ENCODE data around the gene OR52I2.
A peak's percentile ranks its signal among the peaks of the same experiment; 100 is the strongest.

OR52I2 gene

DNA sequence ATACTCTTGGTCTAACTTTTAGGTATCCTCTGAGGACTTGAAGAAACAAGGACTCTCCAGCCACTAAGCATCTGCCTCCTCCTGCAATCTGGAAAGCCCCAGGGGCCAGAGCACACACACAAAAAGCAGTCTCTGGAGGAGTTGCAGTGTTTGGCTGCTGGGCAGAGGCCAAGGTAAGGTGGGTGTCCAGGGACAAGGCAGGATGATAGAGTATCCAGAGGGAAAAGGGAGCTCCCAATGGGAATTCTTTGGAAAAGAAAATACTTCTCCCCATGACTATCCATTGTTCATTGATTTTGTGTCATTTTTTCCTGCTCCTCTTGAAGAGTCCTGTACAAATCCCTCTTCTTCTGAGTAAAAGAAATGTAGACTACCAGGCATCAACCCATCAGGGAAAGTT, at the start of gene OR52I2:
OR52I2 (plus strand) TSS at position 301 of the 400 bp plus-strand sequence.
- DNase-seq (ENCODE audit: low read depth in 2 of 2), result no peak

DNA sequence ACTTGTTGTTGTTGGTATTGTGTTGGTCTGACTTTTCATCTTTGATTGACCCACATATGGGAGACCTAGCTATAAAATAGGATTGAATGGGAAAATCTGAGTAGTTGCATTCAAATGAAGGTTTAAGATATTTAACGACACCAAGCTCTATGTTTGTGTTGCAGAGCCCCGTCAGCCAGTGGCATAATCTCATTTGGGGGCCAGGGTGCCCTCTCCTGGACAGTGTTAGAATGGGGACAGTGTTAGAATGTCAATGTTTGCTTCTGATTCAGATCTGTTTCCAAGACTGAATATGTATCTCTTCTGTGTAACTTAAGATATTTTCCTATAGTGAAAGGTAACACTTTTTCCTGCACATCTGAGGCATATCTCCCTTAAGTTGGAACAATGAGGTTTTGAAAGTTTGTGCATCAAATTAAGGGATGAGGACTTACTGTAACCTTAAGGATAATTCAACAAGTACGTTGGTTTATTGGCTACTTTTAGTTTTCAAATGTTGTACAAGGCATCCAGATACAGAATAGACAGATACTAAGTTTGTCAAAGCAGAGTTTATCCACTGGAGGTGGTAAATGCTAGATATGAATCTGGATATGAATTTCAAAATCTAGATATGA, 41.8 kb upstream of the OR52I2 start:
- peak; percentile 0 to 1 for DNase-seq (ENCODE audit: low read depth in 2 of 2)

DNA sequence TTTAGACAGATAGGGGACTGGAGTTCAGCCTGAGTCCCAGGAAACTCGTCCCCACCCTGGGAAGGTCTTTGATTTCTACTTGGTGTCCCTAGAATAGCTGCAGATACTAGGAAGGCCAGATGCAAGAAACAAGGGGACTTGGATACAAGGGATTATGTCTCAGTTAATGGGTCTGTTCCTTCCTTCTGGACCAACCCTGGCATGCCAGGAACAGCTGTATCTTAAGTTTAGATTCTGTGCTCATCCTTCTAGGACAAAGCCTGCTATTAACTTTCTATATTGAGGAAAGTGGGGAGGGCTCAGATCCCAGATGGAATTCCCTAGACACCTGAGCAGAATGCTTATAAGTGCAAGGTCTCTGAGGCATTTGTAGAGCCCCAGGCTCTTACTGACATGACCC, 40.5 kb upstream of the OR52I2 start:
- DNase-seq (ENCODE audit: low read depth in 2 of 2), result no peak

DNA sequence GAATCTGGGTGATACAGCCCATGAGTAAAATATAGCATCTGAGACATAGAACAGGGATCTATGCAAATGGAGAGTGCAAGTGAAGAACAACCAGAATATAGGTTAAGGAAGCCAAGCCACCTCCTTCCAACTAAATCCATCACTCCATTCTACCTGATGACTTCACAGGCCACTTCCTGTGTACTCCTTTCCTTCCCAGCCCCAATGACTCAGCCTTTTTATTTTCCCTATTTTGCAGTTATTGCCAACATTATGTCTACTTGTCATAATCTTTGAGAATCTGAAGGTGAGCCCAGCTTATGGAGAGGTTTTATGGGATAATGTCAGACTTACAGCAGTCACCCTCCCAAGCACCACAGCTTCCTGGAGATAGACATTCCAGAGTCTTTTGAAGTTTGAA, 38.0 kb upstream of the OR52I2 start:
- no peak for DNase-seq (ENCODE audit: low read depth in 2 of 2)

DNA sequence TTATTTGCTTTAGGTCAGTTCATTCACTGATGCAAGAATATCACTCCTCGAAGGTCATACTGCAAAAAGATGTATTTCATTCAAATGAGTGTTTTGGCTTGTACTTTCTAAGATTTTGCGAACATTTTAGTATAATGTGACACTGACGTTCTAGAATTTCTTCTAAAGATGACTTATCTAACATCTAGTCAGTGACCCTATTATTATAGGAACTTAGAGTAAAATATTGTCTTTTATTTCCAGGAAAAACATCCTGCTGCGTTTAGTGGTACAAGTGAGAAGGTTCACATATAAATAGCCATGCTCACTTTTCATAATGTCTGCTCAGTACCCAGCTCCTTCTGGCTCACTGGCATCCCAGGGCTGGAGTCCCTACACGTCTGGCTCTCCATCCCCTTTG, 36.7 kb upstream of the OR52I2 start, which contains the start of gene OR52M1:
OR52M1 (plus strand) TSS at position 301 of the 400 bp plus-strand sequence; CDS start at position 301, 0 bp downstream.
- DNase-seq (ENCODE audit: low read depth in 2 of 2), result no peak

DNA sequence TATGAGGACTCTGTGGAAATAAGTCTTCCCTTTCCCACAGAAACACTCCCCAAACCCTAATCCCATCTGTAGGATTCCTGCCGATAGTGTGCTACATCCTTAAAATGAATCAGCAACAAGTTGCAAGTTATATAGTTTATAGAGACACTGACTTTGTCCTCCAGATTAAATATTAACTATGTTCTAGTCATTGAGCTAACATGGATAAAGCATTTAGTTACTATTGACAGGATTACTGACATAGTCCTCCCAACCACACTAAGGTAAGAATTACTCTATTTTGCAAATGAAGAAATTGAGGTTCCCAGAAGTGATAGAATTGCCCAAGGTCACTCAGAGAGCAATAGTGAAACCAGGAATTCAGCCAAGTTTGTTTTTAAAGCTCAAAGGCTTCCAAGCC, 34.7 kb upstream of the OR52I2 start:
- no peak for DNase-seq (ENCODE audit: low read depth in 2 of 2)

DNA sequence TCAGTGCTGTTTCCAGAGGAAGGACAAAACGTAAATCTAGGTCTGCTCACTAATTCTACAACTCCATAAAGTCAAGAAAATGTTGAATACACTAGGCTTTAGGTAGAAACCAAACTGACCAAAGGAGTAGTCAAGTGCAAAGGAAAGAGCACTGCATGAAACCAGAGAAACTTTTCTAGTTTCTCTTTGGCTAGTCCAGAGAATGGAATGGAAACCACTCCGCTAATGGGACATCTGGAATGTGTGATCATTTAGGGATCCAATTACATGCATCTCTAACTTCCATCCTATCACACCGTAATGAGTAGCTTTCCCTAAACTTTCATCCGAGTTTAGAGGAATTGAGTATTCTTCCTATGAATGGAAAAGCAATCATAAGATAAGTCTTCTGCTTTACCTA, 34.1 kb upstream of the OR52I2 start:
- DNase-seq (ENCODE audit: low read depth in 2 of 2), result no peak

DNA sequence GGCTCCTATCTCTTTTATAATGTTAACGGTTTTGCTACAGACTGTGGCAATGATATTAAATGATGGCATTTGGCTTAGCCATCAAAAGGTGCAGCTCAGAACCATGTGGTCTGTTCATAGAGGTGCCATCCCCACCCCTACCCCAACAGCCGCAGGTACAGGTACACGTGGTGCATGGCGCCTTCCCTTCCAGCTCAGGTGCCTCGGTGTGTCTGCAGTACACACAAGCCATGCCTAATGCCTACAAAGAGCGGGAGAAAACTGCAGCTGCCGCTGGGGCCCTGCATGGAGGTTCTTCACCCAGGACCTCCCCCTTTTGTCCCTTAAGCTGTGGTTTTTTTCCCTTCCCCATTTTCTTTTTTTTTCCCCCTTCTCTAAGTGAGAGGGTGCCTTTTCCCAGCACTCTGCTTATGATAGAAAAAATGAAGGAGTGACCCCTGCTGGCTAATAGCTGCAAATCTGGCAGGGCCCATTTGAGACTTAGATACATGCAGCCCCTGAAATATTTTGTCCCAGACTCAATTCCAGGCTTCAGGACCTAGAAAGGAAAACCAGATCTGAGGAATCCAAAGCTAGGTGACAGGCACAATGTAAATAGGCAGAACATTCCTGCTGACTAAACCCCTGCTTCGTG, 30.1 kb upstream of the OR52I2 start:
- no peak for DNase-seq (ENCODE audit: low read depth in 2 of 2)

DNA sequence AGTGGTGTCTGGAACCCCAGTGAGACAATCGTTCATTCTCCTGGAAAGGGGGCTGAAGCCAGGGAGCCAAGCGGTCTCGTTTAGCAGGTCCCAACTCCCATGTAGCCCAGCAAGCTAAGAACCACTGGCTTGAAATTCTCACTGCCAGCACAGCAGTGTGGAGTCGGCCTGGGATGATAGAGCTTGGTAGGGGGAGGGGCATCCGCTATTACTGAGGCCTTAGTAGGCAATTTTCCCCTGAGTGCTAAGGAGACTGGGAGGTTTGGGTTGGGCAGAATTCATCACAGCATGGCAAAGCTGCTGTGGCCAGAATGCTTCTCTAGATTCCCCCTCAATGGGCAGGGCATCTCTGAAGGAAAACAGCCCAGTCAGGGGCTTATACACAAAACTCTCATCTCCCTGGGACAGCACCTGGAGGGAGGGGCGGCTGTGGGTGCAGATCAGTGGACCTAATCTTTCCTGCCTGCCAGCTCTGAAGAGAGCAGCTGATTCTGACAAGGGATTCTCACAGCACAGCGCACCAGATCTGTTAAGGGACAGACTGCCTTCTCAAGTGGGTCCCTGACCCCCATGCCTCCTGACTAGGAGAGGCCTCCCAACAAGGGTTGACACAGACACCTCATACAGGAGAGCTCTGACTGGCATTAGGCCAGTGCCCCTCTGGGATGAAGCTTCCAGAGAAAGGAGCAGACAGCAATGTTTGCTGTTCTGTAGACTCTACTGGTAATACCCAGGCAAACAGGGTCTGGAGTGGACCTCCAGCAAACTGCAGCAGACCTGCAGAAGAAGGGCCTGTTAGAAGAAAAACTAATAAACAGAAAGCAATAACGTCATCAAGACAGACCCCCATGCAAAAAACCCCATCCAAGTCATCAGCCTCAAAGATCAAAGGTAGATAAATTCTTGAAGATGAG, 21.8 kb upstream of the OR52I2 start:
- no peak for DNase-seq (ENCODE audit: low read depth in 2 of 2)

DNA sequence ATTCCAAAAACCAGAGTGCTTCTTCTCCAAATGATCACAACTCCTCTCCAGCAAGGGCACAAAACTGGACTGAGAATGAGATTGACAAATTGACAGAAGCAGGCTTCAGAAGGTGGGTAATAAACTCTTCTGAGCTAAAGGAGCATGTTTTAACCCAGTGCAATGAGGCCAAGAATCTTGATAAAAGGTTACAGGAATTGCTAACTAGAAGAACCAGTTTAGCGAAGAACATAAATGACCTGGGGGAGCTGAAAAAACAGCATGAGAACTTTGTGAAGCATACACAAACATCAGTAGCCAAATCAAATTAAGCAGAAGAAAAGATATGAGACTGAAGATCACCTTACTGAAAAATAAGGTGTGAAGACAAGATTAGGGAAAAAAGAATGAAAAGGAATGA, 21.1 kb upstream of the OR52I2 start:
- DNase-seq (ENCODE audit: low read depth in 2 of 2), result no peak

DNA sequence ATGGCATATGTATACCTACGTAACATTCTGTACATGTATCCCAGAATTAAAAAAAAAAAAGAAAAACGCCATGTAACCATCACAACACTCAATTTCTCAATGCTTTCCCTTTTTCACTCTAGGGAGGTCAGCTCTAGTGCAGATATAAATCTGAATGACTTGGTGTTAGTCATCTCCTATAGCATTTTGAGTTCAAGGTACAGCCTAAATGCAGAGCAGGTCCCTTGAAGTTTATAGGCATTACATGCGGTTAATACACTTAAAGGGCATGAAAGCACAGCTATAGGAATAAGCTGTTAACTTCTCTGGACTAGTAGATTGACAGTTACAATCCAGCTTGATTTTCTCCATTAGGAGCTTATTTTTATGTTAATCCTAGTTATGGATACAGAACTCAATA, 16.2 kb upstream of the OR52I2 start:
- DNase-seq (ENCODE audit: low read depth in 2 of 2), result no peak

DNA sequence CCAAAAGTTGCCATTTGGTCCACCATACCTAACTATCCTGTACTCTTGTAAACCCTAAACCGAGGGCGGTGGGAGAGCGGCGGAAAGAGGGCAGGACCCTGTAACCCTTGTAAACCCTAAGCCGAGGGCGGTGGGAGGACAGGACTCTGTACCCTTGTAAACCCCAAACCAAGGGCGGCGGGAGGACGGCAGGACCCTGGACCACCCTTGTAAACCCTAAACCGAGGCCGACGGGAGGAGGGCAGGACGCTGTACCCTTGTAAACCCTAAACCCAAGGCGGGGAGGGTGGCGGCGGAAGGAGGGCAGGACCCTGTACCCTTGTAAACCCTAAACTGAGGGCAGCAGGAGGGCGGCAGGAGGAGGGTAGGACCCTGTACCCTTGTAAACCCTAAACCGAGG, 12.5 kb upstream of the OR52I2 start:
- DNase-seq (ENCODE audit: low read depth in 2 of 2), result no peak

DNA sequence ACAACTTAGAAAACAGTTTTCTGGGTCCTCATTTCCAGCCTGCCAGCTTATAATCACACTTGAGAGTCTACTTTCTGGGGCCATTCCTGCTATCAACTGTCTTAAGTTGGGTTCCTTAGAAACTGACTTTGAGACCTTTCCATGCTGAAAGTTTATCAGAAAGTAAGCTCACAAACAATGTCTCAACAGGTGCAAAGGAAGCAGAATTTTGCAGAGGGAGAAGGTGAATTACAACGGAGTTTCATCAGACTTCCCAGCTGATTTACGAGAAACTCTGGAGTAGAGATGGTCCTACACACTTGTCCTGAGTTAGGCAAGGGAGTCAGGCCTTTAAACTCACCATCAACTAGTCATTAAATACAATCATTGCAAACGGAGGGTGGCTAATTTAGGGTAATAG, 4.7 kb upstream of the OR52I2 start:
- DNase-seq (ENCODE audit: low read depth in 2 of 2), result no peak

DNA sequence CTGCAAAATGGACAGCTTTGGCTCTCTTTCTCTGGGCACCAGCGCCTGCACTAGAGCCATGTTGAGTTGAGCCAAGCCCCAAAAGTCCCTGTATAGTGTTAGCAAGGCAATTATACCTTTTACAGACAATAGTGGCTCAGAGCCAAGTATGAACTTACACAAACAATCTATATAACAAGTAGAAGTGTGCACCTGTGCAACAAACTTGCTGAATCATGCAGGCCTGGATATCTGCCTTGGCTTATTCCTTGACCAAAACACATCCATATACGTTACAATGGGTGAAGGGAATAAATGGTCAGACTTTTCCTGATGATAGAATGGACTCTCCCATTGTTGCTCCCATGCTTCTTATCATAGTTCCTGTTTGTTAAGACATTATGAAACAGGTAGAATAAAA, 3.8 kb upstream of the OR52I2 start:
- DNase-seq (ENCODE audit: low read depth in 2 of 2), result no peak

DNA sequence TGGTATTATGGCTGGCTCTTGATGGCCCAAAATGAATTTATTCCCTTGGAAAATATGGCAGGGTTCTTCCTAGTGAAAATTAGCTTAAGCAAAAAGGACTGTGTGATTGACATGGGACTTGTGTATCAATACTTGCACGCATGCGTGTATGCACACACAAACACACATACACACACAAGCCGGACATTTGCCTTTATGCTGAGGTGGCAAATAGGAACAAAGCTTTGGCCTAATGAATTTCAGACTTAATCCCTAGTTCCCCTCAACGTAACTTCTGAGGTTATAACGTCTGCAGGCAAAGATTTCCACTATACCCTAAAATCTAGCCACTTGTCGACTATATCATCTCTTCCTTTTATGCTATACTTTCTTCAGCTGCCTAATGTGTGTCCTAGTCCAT, 2.9 kb upstream of the OR52I2 start:
- no peak for DNase-seq (ENCODE audit: low read depth in 2 of 2)

DNA sequence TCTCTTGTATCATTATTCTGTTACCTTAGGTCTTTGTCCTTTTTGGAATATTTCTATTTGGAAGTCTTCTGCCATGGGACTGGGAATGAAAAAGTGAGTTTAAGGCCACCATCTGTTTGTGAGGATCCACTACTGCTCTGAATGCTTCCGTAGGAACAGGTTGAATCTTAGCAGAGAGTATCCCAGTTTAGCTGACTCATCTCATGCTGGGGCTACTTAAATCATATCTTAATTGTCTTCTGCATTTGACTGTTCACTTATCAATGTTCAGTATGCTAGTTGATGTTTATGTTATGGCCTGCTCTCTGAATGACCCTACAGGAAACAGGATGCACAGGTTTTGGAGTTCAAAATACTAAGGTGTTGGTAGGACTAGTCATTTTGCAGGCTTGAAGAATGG, 1.4 kb upstream of the OR52I2 start:
- no peak for DNase-seq (ENCODE audit: low read depth in 2 of 2)

DNA sequence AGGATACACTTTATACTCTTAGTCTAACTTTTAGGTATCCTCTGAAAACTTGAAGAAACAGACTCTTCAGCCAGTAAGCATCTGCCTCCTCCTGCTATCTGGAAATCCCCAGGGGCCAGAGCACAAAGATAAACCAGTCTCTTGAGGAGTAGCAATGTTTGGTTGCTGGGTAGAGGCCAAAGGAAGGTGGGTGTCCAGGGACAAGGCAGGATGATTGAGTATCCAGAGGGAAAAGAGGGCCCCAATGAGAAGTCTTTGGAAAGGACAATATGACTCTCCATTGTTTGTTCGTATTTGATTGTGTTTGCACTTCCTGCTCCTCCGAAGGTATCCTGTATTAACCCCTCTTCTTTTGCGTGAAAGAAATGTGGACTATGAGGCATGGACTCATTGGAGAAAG, 7.5 kb downstream of the OR52I2 start:
- no peak for DNase-seq (ENCODE audit: low read depth in 2 of 2)

DNA sequence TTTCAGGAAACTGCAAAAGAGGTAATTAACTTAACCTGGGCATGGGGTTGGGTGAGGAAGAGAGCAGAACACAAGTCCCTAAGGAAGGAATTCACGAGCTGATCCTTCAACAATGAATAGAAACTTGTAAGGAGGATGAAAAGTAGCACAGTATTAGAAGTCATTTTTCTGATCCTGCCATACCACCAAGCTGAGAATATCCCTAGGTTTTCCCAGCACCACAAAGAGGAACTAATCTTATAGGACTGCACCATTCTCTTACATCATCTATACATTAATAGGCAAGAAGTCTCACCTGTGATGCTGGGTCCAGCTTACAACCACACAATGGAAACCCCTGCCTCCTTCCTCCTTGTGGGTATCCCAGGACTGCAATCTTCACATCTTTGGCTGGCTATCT, 12.2 kb downstream of the OR52I2 start, which contains the start of gene OR52I1:
OR52I1 (plus strand) TSS at position 301 of the 400 bp plus-strand sequence; CDS start at position 301, 0 bp downstream.
- DNase-seq (ENCODE audit: low read depth in 2 of 2), result no peak

DNA sequence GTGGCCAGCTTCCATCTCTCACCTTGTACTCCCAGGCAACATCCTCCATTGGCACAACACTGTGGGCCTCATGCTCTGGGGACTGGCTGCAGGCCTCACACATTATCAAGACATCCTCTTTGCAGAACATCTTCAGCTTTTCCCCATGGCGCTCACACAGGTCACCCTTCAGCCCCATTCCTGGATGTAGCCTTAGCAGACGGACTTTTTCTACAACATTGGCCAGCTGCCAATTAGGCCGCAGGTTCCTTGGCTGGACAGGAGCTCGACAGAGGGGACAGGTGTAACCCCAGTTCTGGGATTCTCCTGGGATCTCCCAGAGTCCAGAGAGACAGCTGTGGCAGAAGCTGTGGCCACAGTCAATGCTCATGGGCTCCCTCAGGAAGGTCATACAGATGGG, 23.5 kb downstream of the OR52I2 start:
- DNase-seq (ENCODE audit: low read depth in 2 of 2), result no peak

DNA sequence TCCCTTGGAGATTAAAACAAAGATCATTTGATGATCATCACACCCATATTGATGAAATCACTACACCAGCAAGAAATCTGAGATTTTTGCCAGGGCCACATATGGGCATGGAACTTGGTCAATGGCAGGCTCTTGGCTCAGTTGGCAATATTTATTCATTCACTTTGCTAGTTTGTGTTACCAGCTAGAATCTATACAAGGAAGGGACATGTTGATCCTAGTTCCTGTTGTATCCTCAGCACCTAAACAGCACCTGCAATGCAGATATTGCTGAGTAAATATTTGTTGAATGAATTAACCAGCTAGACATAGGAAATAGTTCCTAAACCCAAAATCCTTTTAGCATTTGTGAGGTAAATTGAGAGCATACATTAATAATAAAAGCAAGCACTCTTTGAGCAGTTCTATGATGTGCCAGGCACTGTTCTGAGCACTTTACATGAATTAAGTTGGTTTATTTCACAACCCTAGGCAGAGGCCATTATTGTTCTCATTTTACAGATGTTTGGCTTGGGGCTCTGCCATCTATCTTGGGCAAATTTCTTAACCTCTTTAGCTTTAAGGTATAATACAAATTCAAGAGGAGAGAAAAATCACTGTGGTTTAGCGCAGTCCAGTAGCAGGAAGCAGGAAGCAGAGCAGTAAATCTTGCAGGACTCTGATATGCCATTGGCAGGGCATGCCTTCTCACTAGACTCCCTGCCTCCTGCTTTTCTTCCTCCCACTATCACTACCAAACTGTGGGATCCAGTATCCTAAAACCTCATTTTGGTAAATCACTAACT, 24.9 kb downstream of the OR52I2 start:
- DNase-seq (ENCODE audit: low read depth in 2 of 2), result no peak

DNA sequence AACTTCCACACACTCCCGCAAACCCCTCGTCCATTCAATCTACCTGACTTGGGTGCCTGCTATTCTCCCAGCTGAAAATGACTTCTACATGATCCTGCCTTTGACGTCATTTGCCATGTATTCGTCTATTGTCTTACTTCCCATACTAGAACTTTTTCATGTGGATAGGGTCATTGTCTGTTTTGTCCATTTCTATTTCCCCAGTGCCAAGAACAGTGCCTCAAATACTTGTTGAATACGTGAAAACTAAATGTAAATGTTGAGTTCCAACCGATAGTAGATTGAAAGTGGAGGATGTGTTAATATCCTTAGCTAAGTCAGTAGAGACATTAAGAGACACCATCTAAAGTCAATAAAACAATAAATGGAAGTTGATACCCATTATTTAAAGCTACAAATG, 25.6 kb downstream of the OR52I2 start:
- DNase-seq (ENCODE audit: low read depth in 2 of 2), result no peak

Data from fibroblast of skin of left quadriceps (primary cell).